ENCODE measurements around the gene RNF169.
"Not testable (repeated sequence)": the region's sequence is repeated elsewhere in the genome, so short reads cannot be mapped to it uniquely, and the experiment has no call there.

RNF169 gene

GRCh38 chr11:74729397-74729796 is 19.3 kb upstream of the RNF169 start:
- no peak for DNase-seq

- DNase-seq, result no peak
Observed at GRCh38 chr11:74730571-74731260, 17.9 kb upstream of the RNF169 start.

GRCh38 chr11:74731301-74732094 is 17.2 kb upstream of the RNF169 start, which contains the start of gene CHRDL2:
CHRDL2 (minus strand) TSS chr11:74731426; CDS start chr11:74730888, 538 bp downstream.
- no peak for DNase-seq

- DNase-seq, result no peak
Observed at GRCh38 chr11:74734559-74734925, 14.1 kb upstream of the RNF169 start.

GRCh38 chr11:74735365-74735928 is 13.2 kb upstream of the RNF169 start:
- peak; percentile 19 for DNase-seq

GRCh38 chr11:74736031-74736430 is 12.6 kb upstream of the RNF169 start:
- no peak for DNase-seq

- peak; percentile 57 for DNase-seq
Observed at GRCh38 chr11:74739546-74740270, 8.9 kb upstream of the RNF169 start.

- DNase-seq, result no peak
Observed at GRCh38 chr11:74742070-74742469, 6.6 kb upstream of the RNF169 start.

- no peak for DNase-seq
Observed at GRCh38 chr11:74743640-74744039, 5.0 kb upstream of the RNF169 start.

GRCh38 chr11:74744277-74744676 is 4.4 kb upstream of the RNF169 start:
- no peak for DNase-seq

GRCh38 chr11:74746868-74747267 is 1.8 kb upstream of the RNF169 start:
- DNase-seq, result no peak

GRCh38 chr11:74749127-74749964 is 697 bp downstream of the RNF169 start:
- peak; percentile 48 for DNase-seq

- no peak for DNase-seq
Observed at GRCh38 chr11:74749965-74750296, 1.3 kb downstream of the RNF169 start.

- DNase-seq, result not testable (repeated sequence)
Observed at GRCh38 chr11:74750598-74750997, 1.9 kb downstream of the RNF169 start.

- DNase-seq, result no peak
Observed at GRCh38 chr11:74751303-74751702, 2.7 kb downstream of the RNF169 start.

GRCh38 chr11:74754507-74755252 is 6.0 kb downstream of the RNF169 start:
- DNase-seq, result no peak

- DNase-seq, result no peak
Observed at GRCh38 chr11:74755395-74755995, 6.8 kb downstream of the RNF169 start.

GRCh38 chr11:74756571-74756970 is 7.9 kb downstream of the RNF169 start:
- no peak for DNase-seq

GRCh38 chr11:74766905-74767304 is 18.3 kb downstream of the RNF169 start:
- no peak for DNase-seq

- DNase-seq, result peak; percentile 28
Observed at GRCh38 chr11:74768172-74768651, 19.6 kb downstream of the RNF169 start.

- no peak for DNase-seq
Observed at GRCh38 chr11:74769055-74769707, 20.5 kb downstream of the RNF169 start.

Measured in CD4-positive, alpha-beta T cell treated with Interleukin-17A for 1 hour (primary cell).